GM12878 (cell line): ENCODE data around the gene GTF2IRD1. TPM values are rescaled to one million over a fixed set of nuclear protein-coding genes. Genes with fewer than 3 reads are reported as not detected.

Experiments
- ATAC-seq: fragments of 200-7000 bp; cut with Tn5 transposase; 3 replicates; pipeline ENCODE4 v1.9.1; 2020; ENCODE audit warnings: mild to moderate bottlenecking, moderate library complexity
- BruUV-seq: library from RNA; stranded (reverse); fragments of 400-500 nt; replicated peaks from 2 replicates; lab custom pipeline; 2021; lab: Mats Ljungman, UMichigan
- CTCF ChIA-PET: fragments of 300-600 bp; sonication (Branson Sonifier 250); formaldehyde crosslinking; extraction: SDS; loops from one replicate; lab custom pipeline; 2021; ENCODE audit warnings: inconsistent platforms; lab: Yijun Ruan, JAX
- POLR2A ChIA-PET: fragments of 350-600 bp; formaldehyde crosslinking; extraction: SDS; loops from one replicate; lab custom pipeline; 2021; ENCODE audit warnings: inconsistent platforms; lab: Charles Lee
- RAD21 ChIA-PET: fragments of 300-600 bp; sonication (Branson Sonifier 250); formaldehyde crosslinking; loops from one replicate; lab custom pipeline; 2023; ENCODE audit warnings: antibody characterized with exemption; ENCODE audit not compliant: unreplicated experiment; lab: Charles Lee
- SMC1A ChIA-PET: fragments of 300-600 bp; sonication (Branson Sonifier 250); formaldehyde crosslinking; loops from one replicate; lab custom pipeline; 2023; ENCODE audit not compliant: unreplicated experiment, uncharacterized antibody; lab: Charles Lee
- DNase-seq: peaks from one replicate; pipeline ENCODE4 v3.0.0-alpha.2; 2011; ENCODE audit warnings: low read depth, low spot score
- FAIRE-seq: peaks from 3 replicates; lab custom pipeline; 2011; peaks lifted over from hg19 to GRCh38; lab: Jason Lieb, UNC
- H2AFZ ChIP-seq: 2 replicates; pipeline ENCODE4 v1.6.0; 2011; ENCODE audit warnings: low read depth, low read length, control low read depth; ENCODE audit not compliant: control insufficient read depth
- H3K27ac ChIP-seq: 2 replicates; pipeline ENCODE4 v1.5.1; 2011; ENCODE audit warnings: control low read depth; ENCODE audit not compliant: control insufficient read depth, insufficient read depth
- H3K27me3 ChIP-seq, 2 experiments: replicated peaks in 1 of 2; 2 replicates each; pipeline versions ENCODE4 v1.6.0 to v1.6.1; 2011; ENCODE audit warnings: low read length in 1 of 2; ENCODE audit not compliant: control insufficient read depth in 2 of 2, insufficient read depth in 2 of 2
- H3K36me3 ChIP-seq, 2 experiments: 2 replicates each; pipeline ENCODE4 v1.5.1; 2011; ENCODE audit warnings: low read length in 1 of 2; ENCODE audit not compliant: control insufficient read depth in 2 of 2, insufficient read depth in 2 of 2
- H3K4me1 ChIP-seq: 2 replicates; pipeline ENCODE4 v1.6.1; 2011; ENCODE audit warnings: mild to moderate bottlenecking, low read length, moderate library complexity, mixed read lengths; ENCODE audit not compliant: control insufficient read depth, insufficient read depth
- H3K4me2 ChIP-seq: 2 replicates; pipeline ENCODE4 v1.6.0; 2011; ENCODE audit warnings: control low read depth; ENCODE audit not compliant: control insufficient read depth, insufficient read depth
- H3K4me3 ChIP-seq: fragments of 200-600 bp; sonication (generic); 2 replicates; pipeline ENCODE4 v1.5.1; 2016
- H3K79me2 ChIP-seq: 2 replicates; pipeline ENCODE4 v1.6.0; 2011; ENCODE audit warnings: low read length; ENCODE audit not compliant: control insufficient read depth, insufficient read depth
- H3K9ac ChIP-seq: 2 replicates; pipeline ENCODE4 v1.8.0; 2011; ENCODE audit warnings: low read length, control low read depth, mixed read lengths; ENCODE audit not compliant: control insufficient read depth, insufficient read depth
- H3K9me3 ChIP-seq: replicated peaks from 3 replicates; pipeline ENCODE4 v1.5.1; 2011; ENCODE audit warnings: mild to moderate bottlenecking, low read length; ENCODE audit not compliant: control insufficient read depth, insufficient read depth
- H4K20me1 ChIP-seq: 2 replicates; pipeline ENCODE4 v1.6.0; 2011; ENCODE audit not compliant: control insufficient read depth, insufficient read depth
- FOXM1 ChIP-seq: IDR thresholded peaks from 2 replicates; pipeline ENCODE4 v1.6.1; 2012; ENCODE audit warnings: low read depth, mild to moderate bottlenecking, inconsistent platforms, low read length, moderate library complexity
- IKZF1 ChIP-seq: fragments of 450-650 bp; conservative IDR thresholded peaks from 2 replicates; pipeline ENCODE4 v1.6.1; 2017; ENCODE audit warnings: antibody characterized with exemption, mild to moderate bottlenecking
- KDM1A ChIP-seq: fragments of 200-600 bp; sonication (generic); IDR thresholded peaks from 2 replicates; pipeline ENCODE4 v1.6.1; 2016; ENCODE audit warnings: borderline replicate concordance
- NFXL1 ChIP-seq: fragments of 450-650 bp; IDR thresholded peaks from 2 replicates; pipeline ENCODE4 v1.6.1; 2017; ENCODE audit warnings: antibody characterized with exemption, mild to moderate bottlenecking, borderline replicate concordance
- POU2F2 ChIP-seq: IDR thresholded peaks from 3 replicates; pipeline ENCODE4 v1.6.1; 2011; ENCODE audit warnings: low read depth, mild to moderate bottlenecking, low read length, borderline replicate concordance
- RUNX3 ChIP-seq: IDR thresholded peaks from 2 replicates; pipeline ENCODE4 v1.6.1; 2012; ENCODE audit warnings: low read length, inconsistent platforms
- SREBF1 ChIP-seq: IDR thresholded peaks from 2 replicates; pipeline ENCODE4 v1.6.1; 2012; ENCODE audit warnings: mild to moderate bottlenecking, low read length
- SREBF2 ChIP-seq: IDR thresholded peaks from 2 replicates; pipeline ENCODE4 v1.6.1; 2012; ENCODE audit warnings: mild to moderate bottlenecking, low read length
- STAT1 ChIP-seq: fragments of 450-650 bp; conservative IDR thresholded peaks from 2 replicates; pipeline ENCODE4 v1.6.1; 2014; ENCODE audit warnings: antibody characterized with exemption, mild to moderate bottlenecking
- WGBS: methylation state at CpG from one replicate; pipeline ENCODE4 v1.1.6; 2016; ENCODE audit warnings: low lambda C conversion rate; ENCODE audit not compliant: insufficient replicate concordance, insufficient coverage; ENCODE audit errors: missing lambda C conversion rate; 5-methylcytosine and 5-hydroxymethylcytosine counted together
- in situ Hi-C: fragments of 300-500 bp; cut with MboI; formaldehyde crosslinking; loops from 9 replicates; pipeline ENCODE4 v1.14.3; 2018; ENCODE audit warnings: mixed read lengths
- intact Hi-C: fragments of 100-400 bp; cut with micrococcal nuclease; formaldehyde crosslinking; loops from one replicate; pipeline ENCODE4 v1.14.2; 2022; ENCODE audit not compliant: unreplicated experiment
- polyA plus RNA-seq, 11 experiments: library from polyadenylated mRNA; depleted of rRNA in 4 of 11; unstranded in 6 of 11; stranded (reverse) in 5 of 11; fragments of >200 nt; fragmentation: Nextera tagmentation in 4 of 11; fragmentation: Illumina TruSeq in 1 of 11; extraction: Ambion mirVana in 4 of 11; extraction: Trizol in 1 of 11; gene quantifications; 1 replicate in 1 of 11; 2 replicates in 10 of 11; pipeline versions ENCODE4 v1.2.1 to v1.2.3, GENCODE V29; 2011 to 2016; ENCODE audit warnings: inconsistent platforms in 2 of 11, missing spikeins in 2 of 11, low read depth in 1 of 11
- total RNA-seq, 4 experiments: library from RNA; depleted of rRNA in 3 of 4; stranded (reverse); fragments of >200 nt in 3 of 4; fragmentation: Illumina TruSeq in 1 of 4; extraction: Trizol in 1 of 4; gene quantifications; 2 replicates each; pipeline versions ENCODE4 v1.2.1 to v1.2.3, GENCODE V29; 2013 to 2021
- TF ChIP-seq, protein P1 (sequence below): IDR thresholded peaks from 2 replicates; pipeline ENCODE4 v1.6.1; 2012; ENCODE audit warnings: improper control_type of control experiment, low read depth, low read length; ENCODE audit not compliant: insufficient replicate concordance
- TF ChIP-seq, protein P2 (sequence below): fragments of 150-350 bp; IDR thresholded peaks from 2 replicates; pipeline ENCODE4 v1.6.1; 2016; ENCODE audit warnings: low read depth, low read length
- TF ChIP-seq, protein P3 (sequence below): fragments of 450-650 bp; IDR thresholded peaks from 2 replicates; pipeline ENCODE4 v1.6.1; 2017; ENCODE audit warnings: mild to moderate bottlenecking
- TF ChIP-seq, protein P4 (sequence below): IDR thresholded peaks from 2 replicates; pipeline ENCODE4 v1.6.1; 2012; ENCODE audit warnings: low read depth, low read length, improper control_type of control experiment

Gene GTF2IRD1
- total and polyA plus RNA-seq, 10 of the 15 experiments (the other 5 are each of a cell fraction or from before 2014, with no cell fraction given), result 0.48 to 3.0 (median 1.3) TPM

DNA sequence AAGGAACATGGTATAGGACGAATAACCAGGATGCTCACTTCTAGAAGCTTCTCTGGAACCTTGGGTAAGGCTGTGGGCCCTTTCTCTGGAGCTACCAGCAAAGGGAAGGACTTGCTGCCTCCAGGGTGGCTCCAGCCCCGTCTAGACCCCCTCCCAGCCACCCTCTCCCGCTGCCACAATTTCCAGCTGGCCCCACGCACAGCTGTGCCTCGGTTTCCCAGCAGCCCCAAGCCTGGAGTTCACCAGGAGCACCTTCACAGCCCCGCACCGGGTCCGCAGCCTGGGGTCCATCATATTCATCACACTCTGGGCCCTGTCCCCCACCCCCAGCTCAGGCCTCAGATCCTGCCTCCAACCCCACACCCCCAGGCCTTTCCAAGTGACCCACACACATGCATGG, 35.6 kb upstream of the GTF2IRD1 start:
- ATAC-seq (no peak; the same call in 2 of the 3 replicates), FAIRE-seq (no peak), DNase-seq (no peak)
- H3K36me3 ChIP-seq, result no peaks in the 10 kb centered on the region
- H3K79me2 ChIP-seq, result no peaks in the 10 kb centered on the region
- no TSS peak for BruUV-seq
- ChIA-PET POLR2A (no interaction called here), RAD21 (interaction anchor here (1.3 kb wide), 2 partner anchors 148 to 149 kb away, joined by 4 to 11 read pairs; no protein-coding TSS in a partner anchor), SMC1A (interaction anchor here (0.7 to 1.3 kb wide), 4 partner anchors 29 to 148 kb away, joined by 3 to 5 read pairs (median 4); no protein-coding TSS in a partner anchor), CTCF (interaction anchor here (0.8 to 5.7 kb wide), 8 partner anchors 13 to 653 kb away, joined by 3 to 70 read pairs (median 4); no protein-coding TSS in a partner anchor)
- in situ Hi-C loops (loop anchor here (10.0 kb wide), 1 partner anchor 457 kb away; no protein-coding TSS in a partner anchor), intact Hi-C loops (loop anchor here (5.0 to 10.0 kb wide), 3 partner anchors 129 to 629 kb away; no protein-coding TSS in a partner anchor)
- no peak overlapping the region for H2AFZ ChIP-seq
- H3K4me1 ChIP-seq, result no peaks in the 10 kb centered on the region; the same call in 1 of the 2 replicates
- no peaks in the 10 kb centered on the region for H3K9me3 ChIP-seq
- H3K4me2 ChIP-seq, result no peak overlapping the region
- H3K4me3 ChIP-seq, result no peak overlapping the region
- H4K20me1 ChIP-seq, result no peaks in the 10 kb centered on the region
- no peaks in the 10 kb centered on the region for H3K27me3 ChIP-seq
- no peak overlapping the region for H3K27ac ChIP-seq
- no peak overlapping the region for H3K9ac ChIP-seq
- WGBS, result 65% methylated on average over 8 of the region's 8 CpGs
- no peak for TF ChIP-seq FOXM1
- TF ChIP-seq SREBF2, result no peak
- TF ChIP-seq STAT1, result no peak
- TF ChIP-seq SREBF1, result no peak
- TF ChIP-seq RUNX3, result no peak
- TF ChIP-seq, protein P1, sequence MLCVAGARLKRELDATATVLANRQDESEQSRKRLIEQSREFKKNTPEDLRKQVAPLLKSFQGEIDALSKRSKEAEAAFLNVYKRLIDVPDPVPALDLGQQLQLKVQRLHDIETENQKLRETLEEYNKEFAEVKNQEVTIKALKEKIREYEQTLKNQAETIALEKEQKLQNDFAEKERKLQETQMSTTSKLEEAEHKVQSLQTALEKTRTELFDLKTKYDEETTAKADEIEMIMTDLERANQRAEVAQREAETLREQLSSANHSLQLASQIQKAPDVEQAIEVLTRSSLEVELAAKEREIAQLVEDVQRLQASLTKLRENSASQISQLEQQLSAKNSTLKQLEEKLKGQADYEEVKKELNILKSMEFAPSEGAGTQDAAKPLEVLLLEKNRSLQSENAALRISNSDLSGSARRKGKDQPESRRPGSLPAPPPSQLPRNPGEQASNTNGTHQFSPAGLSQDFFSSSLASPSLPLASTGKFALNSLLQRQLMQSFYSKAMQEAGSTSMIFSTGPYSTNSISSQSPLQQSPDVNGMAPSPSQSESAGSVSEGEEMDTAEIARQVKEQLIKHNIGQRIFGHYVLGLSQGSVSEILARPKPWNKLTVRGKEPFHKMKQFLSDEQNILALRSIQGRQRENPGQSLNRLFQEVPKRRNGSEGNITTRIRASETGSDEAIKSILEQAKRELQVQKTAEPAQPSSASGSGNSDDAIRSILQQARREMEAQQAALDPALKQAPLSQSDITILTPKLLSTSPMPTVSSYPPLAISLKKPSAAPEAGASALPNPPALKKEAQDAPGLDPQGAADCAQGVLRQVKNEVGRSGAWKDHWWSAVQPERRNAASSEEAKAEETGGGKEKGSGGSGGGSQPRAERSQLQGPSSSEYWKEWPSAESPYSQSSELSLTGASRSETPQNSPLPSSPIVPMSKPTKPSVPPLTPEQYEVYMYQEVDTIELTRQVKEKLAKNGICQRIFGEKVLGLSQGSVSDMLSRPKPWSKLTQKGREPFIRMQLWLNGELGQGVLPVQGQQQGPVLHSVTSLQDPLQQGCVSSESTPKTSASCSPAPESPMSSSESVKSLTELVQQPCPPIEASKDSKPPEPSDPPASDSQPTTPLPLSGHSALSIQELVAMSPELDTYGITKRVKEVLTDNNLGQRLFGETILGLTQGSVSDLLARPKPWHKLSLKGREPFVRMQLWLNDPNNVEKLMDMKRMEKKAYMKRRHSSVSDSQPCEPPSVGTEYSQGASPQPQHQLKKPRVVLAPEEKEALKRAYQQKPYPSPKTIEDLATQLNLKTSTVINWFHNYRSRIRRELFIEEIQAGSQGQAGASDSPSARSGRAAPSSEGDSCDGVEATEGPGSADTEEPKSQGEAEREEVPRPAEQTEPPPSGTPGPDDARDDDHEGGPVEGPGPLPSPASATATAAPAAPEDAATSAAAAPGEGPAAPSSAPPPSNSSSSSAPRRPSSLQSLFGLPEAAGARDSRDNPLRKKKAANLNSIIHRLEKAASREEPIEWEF, result no peak
- TF ChIP-seq POU2F2, result no peak
- TF ChIP-seq, protein P2, sequence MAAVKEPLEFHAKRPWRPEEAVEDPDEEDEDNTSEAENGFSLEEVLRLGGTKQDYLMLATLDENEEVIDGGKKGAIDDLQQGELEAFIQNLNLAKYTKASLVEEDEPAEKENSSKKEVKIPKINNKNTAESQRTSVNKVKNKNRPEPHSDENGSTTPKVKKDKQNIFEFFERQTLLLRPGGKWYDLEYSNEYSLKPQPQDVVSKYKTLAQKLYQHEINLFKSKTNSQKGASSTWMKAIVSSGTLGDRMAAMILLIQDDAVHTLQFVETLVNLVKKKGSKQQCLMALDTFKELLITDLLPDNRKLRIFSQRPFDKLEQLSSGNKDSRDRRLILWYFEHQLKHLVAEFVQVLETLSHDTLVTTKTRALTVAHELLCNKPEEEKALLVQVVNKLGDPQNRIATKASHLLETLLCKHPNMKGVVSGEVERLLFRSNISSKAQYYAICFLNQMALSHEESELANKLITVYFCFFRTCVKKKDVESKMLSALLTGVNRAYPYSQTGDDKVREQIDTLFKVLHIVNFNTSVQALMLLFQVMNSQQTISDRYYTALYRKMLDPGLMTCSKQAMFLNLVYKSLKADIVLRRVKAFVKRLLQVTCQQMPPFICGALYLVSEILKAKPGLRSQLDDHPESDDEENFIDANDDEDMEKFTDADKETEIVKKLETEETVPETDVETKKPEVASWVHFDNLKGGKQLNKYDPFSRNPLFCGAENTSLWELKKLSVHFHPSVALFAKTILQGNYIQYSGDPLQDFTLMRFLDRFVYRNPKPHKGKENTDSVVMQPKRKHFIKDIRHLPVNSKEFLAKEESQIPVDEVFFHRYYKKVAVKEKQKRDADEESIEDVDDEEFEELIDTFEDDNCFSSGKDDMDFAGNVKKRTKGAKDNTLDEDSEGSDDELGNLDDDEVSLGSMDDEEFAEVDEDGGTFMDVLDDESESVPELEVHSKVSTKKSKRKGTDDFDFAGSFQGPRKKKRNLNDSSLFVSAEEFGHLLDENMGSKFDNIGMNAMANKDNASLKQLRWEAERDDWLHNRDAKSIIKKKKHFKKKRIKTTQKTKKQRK, result no peak
- TF ChIP-seq, protein P3, sequence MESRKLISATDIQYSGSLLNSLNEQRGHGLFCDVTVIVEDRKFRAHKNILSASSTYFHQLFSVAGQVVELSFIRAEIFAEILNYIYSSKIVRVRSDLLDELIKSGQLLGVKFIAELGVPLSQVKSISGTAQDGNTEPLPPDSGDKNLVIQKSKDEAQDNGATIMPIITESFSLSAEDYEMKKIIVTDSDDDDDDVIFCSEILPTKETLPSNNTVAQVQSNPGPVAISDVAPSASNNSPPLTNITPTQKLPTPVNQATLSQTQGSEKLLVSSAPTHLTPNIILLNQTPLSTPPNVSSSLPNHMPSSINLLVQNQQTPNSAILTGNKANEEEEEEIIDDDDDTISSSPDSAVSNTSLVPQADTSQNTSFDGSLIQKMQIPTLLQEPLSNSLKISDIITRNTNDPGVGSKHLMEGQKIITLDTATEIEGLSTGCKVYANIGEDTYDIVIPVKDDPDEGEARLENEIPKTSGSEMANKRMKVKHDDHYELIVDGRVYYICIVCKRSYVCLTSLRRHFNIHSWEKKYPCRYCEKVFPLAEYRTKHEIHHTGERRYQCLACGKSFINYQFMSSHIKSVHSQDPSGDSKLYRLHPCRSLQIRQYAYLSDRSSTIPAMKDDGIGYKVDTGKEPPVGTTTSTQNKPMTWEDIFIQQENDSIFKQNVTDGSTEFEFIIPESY, result no peak
- TF ChIP-seq, protein P4, sequence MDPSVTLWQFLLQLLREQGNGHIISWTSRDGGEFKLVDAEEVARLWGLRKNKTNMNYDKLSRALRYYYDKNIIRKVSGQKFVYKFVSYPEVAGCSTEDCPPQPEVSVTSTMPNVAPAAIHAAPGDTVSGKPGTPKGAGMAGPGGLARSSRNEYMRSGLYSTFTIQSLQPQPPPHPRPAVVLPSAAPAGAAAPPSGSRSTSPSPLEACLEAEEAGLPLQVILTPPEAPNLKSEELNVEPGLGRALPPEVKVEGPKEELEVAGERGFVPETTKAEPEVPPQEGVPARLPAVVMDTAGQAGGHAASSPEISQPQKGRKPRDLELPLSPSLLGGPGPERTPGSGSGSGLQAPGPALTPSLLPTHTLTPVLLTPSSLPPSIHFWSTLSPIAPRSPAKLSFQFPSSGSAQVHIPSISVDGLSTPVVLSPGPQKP, result no peak
- TF ChIP-seq NFXL1, result no peak
- no peak for TF ChIP-seq KDM1A
- no peak for TF ChIP-seq IKZF1
